Neural cell (in vitro differentiated cells): ENCODE data around the gene ANKS1A.

Experiments
- CTCF ChIP-seq: fragments of 450-650 bp; IDR thresholded peaks from 2 replicates; pipeline ENCODE4 v1.5.1; 2014; ENCODE audit warnings: antibody characterized with exemption, mild to moderate bottlenecking, moderate library complexity; ENCODE audit not compliant: poor library complexity, severe bottlenecking
- EP300 ChIP-seq: fragments of 450-650 bp; conservative IDR thresholded peaks from 2 replicates; pipeline ENCODE4 v1.6.1; 2014; ENCODE audit warnings: antibody characterized with exemption, mild to moderate bottlenecking, moderate library complexity; ENCODE audit not compliant: poor library complexity, severe bottlenecking
- POLR2AphosphoS5 ChIP-seq: IDR thresholded peaks from 2 replicates; pipeline ENCODE4 v1.6.1; 2012

DNA sequence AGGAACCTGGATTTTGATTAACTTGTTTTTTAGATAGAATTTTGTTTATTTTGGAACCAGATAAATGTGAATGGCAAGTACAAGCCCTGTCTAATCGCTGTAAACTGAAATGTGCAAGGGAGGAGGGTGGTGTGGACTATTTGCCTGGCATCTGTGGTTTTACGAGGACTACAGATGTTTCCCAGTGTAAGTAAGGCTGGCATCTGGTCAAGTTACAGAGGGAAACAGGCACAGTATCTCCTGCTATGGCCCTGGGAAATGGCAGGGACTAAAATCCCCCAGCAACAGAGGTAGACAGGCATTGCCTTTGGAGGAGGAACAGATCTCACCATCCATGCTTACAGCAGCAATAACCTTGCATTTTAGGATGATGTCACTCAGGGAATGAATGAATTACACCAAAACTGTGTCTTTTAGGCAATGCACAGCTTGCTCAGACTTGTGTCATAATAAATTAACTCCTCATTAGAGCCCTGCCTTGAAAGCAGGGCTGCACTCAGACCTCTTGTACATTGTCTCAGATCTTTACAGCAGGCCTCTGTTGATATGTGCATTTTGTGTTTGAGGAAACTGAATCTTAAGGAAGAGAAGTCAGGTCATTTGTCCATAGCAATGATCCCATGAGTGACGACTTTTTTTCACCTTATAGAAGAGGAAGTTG is 155.8 kb downstream of the ANKS1A start:
- TF ChIP-seq EP300 = no peak
- no peak for TF ChIP-seq POLR2AphosphoS5
- TF ChIP-seq CTCF = no peak
